Smooth muscle cell (in vitro differentiated cells): ENCODE results near the gene PRKRIP1. TPM values are rescaled to one million over a fixed set of nuclear protein-coding genes. Genes with fewer than 3 reads are reported as not detected.
"Not testable (repeated sequence)": the region's sequence is repeated elsewhere in the genome, so short reads cannot be mapped to it uniquely, and the experiment has no call there.

Source experiments
- DNase-seq: peaks from one replicate; lab custom pipeline; 2025; ENCODE audit not compliant: unreplicated experiment; lab: John Stamatoyannopoulos, UW
- H2AFZ ChIP-seq: fragments of 200-600 bp; sonication (generic); 2 replicates; pipeline ENCODE4 v1.6.0; 2016; ENCODE audit warnings: antibody characterized with exemption, low read depth, mild to moderate bottlenecking
- H3F3A ChIP-seq: fragments of 200-600 bp; sonication (generic); 2 replicates; pipeline ENCODE4 v1.6.0; 2017; ENCODE audit warnings: antibody characterized with exemption, low read depth
- H3K27ac ChIP-seq: fragments of 200-600 bp; sonication (generic); 2 replicates; pipeline ENCODE4 v1.5.1; 2016; ENCODE audit warnings: low read depth, mild to moderate bottlenecking
- H3K27me3 ChIP-seq: fragments of 200-600 bp; sonication (generic); 2 replicates; pipeline ENCODE4 v1.6.1; 2016; ENCODE audit warnings: low read depth, mild to moderate bottlenecking
- H3K36me3 ChIP-seq: fragments of 200-600 bp; sonication (generic); 2 replicates; pipeline ENCODE4 v1.5.1; 2016; ENCODE audit warnings: low read depth
- H3K4me1 ChIP-seq: fragments of 200-600 bp; sonication (generic); 2 replicates; pipeline ENCODE4 v1.5.1; 2016; ENCODE audit warnings: low read depth
- H3K4me2 ChIP-seq: fragments of 200-600 bp; sonication (generic); 2 replicates; pipeline ENCODE4 v1.6.0; 2016; ENCODE audit warnings: mild to moderate bottlenecking
- H3K4me3 ChIP-seq: fragments of 200-600 bp; sonication (generic); 2 replicates; pipeline ENCODE4 v1.5.1; 2016; ENCODE audit warnings: mild to moderate bottlenecking
- H3K79me2 ChIP-seq: fragments of 200-600 bp; sonication (generic); 2 replicates; pipeline ENCODE4 v1.6.0; 2016; ENCODE audit warnings: low read depth, mild to moderate bottlenecking
- H3K9ac ChIP-seq: fragments of 200-600 bp; sonication (generic); 2 replicates; pipeline ENCODE4 v1.6.0; 2016; ENCODE audit warnings: low read depth
- H3K9me3 ChIP-seq: fragments of 200-600 bp; sonication (generic); replicated peaks from 2 replicates; pipeline ENCODE4 v1.5.1; 2016; ENCODE audit warnings: low read depth
- H4K20me1 ChIP-seq: fragments of 200-600 bp; sonication (generic); 2 replicates; pipeline ENCODE4 v1.6.0; 2016; ENCODE audit warnings: low read depth
- WGBS: methylation state at CpG from one replicate; pipeline ENCODE4 v1.1.7; 2016; ENCODE audit warnings: low lambda C conversion rate; 5-methylcytosine and 5-hydroxymethylcytosine counted together
- polyA plus RNA-seq: library from polyadenylated mRNA; unstranded; fragments of >200 nt; fragmentation: Nextera tagmentation; extraction: Ambion mirVana; gene quantifications from 2 replicates; pipeline ENCODE4 v1.2.1, GENCODE V29; 2016
- total RNA-seq: library from RNA; depleted of rRNA; stranded (reverse); fragments of >200 nt; gene quantifications from 2 replicates; pipeline ENCODE4 v1.2.3, GENCODE V29; 2014
- TF ChIP-seq, protein P1 (sequence below): fragments of 200-600 bp; sonication (generic); IDR thresholded peaks from 2 replicates; pipeline ENCODE4 v1.5.1; 2017; ENCODE audit warnings: borderline replicate concordance, mild to moderate bottlenecking, antibody characterized with exemption; ENCODE audit not compliant: insufficient read depth, poor library complexity, severe bottlenecking

Gene PRKRIP1
- total and polyA plus RNA-seq, 2 experiments from 2014 or later: 14.3 to 34.5 TPM

DNA sequence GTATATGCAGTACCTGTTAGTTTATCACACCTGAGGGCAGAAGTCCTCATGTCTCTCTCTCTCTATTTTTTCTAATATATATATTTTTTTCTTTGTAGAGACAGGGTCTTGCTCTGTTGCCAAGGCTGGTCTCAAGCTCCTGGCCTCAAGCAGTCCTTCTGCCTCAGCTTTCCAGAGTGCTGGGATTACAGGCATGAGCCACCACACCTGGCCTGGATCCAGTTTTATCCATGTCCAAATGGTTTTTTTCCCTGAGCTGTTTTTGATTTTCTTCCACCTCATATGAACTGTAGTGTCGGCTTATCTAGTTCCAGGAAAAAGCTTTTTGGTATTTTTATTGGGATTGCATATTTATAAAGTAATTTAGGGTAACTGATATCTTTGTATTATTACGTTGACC lies 23.4 kb upstream of the PRKRIP1 start:
- DNase-seq, H3K4me2 ChIP-seq, H3K9me3 ChIP-seq, H3F3A ChIP-seq, H3K36me3 ChIP-seq, H3K4me1 ChIP-seq, H3K4me3 ChIP-seq, H3K9ac ChIP-seq, H3K27ac ChIP-seq, H2AFZ ChIP-seq, H3K27me3 ChIP-seq: not testable (repeated sequence)
- peaks cover 44% of the 10 kb centered on the region for H4K20me1 ChIP-seq
- WGBS: 100% methylated on average over 2 of the region's 2 CpGs
- H3K79me2 ChIP-seq: peaks cover 39% of the 10 kb centered on the region

DNA sequence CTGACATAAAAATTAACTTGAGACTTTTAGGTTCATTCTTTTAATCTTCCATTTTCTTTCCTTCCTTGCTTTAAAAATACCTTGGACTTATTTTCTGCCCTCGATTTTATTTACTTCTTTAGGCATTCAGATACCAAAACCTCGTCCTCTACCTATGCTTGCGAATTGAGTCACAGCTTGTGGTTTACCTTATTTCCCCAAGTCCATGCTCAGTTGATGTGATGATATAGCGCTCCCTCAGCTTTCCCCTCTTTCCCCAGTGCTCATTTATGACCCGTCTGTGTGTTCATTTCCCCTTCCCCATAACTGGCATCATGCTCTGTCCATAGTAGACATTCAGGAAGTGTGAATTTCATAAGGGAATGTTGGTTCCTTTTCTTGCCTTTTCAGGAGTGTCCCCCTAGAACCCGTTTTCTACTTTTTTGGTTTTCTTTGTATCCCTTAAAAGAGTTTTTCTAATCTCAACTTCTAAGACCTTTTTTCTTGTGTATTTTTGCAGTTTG lies 19.1 kb upstream of the PRKRIP1 start:
- no peaks in the 10 kb centered on the region for H3F3A ChIP-seq
- H3K4me2 ChIP-seq: no peak overlapping the region
- H2AFZ ChIP-seq: no peak overlapping the region

DNA sequence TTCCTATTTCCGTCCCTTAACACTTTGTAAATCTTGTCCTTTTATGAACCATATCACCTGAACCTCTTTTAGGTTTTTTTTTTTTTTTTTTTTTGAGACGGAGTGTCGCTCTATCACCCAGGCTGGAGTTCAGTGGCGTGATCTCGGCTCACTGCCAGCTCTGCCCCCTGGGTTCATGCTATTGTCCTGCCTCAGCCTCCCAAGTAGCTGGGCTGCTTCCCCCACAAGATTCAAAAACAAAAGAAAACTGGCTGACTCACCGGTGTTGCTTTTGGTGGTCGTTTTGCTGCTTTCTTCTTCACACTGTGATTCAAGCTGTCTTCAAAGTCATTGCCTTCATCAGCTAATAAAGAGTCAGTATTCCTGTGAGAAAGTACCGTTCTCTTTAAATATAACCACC lies 15.3 kb upstream of the PRKRIP1 start:
- not testable (repeated sequence) for H4K20me1 ChIP-seq, H3K27ac ChIP-seq, H3K4me3 ChIP-seq, H3K27me3 ChIP-seq, H3F3A ChIP-seq, H3K4me1 ChIP-seq, H3K9me3 ChIP-seq, H2AFZ ChIP-seq, H3K79me2 ChIP-seq, H3K9ac ChIP-seq, DNase-seq, H3K4me2 ChIP-seq
- peaks cover 11% of the 10 kb centered on the region for H3K36me3 ChIP-seq
- WGBS: 78% methylated on average over 8 of the region's 8 CpGs

More for the DNA sequence above, 19.1 kb upstream of the PRKRIP1 start:
- Histone ChIP-seq H3K4me1 (no peaks in the 10 kb centered on the region), H3K79me2 (peaks cover 19% of the 10 kb centered on the region), H3K27me3 (no peaks in the 10 kb centered on the region), H3K36me3 (peaks cover 11% of the 10 kb centered on the region), H3K4me3 (no peak overlapping the region), H3K9me3 (no peaks in the 10 kb centered on the region), H3K9ac (no peak overlapping the region), H3K27ac (no peak overlapping the region), H4K20me1 (peaks cover 28% of the 10 kb centered on the region)
- WGBS: 97% methylated on average over 6 of the region's 6 CpGs
- DNase-seq: no peak
- TF ChIP-seq, protein P1, sequence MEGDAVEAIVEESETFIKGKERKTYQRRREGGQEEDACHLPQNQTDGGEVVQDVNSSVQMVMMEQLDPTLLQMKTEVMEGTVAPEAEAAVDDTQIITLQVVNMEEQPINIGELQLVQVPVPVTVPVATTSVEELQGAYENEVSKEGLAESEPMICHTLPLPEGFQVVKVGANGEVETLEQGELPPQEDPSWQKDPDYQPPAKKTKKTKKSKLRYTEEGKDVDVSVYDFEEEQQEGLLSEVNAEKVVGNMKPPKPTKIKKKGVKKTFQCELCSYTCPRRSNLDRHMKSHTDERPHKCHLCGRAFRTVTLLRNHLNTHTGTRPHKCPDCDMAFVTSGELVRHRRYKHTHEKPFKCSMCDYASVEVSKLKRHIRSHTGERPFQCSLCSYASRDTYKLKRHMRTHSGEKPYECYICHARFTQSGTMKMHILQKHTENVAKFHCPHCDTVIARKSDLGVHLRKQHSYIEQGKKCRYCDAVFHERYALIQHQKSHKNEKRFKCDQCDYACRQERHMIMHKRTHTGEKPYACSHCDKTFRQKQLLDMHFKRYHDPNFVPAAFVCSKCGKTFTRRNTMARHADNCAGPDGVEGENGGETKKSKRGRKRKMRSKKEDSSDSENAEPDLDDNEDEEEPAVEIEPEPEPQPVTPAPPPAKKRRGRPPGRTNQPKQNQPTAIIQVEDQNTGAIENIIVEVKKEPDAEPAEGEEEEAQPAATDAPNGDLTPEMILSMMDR: no peak

DNA sequence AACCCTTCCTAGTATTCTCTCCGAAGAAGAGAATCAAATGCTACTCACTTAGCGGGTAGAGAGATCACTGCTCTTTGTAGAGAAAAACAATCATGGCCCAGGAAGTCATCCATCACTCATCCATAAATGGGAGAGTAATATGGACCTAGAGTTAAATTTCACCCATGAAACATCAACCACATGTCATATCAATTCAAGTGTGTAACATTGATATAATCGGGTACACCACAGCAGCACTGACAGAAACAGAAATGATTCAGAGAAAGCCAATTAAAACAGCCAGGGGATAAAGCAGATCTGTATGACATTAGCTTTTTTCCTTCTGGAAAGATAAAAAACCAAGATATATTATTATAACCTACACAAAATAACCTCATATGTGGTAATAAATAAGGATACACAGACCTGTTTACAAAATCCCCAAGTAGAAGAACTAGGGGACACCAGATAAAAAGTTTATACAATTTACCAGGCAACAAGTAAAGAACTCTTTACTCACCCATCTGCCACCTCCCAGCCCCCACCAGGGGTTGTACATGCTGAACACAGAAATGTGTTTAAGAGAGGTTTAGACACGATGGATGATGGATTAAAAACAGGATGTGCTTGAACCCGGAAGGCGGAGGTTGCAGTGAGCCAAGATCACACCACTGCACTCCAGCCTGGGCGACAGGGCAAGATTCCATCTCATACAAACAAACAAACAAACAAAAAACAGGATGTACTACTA lies 14.3 kb upstream of the PRKRIP1 start:
- WGBS: 96% methylated on average over 7 of the region's 7 CpGs
- not testable (repeated sequence) for H3K4me1 ChIP-seq, H4K20me1 ChIP-seq, DNase-seq, H3K79me2 ChIP-seq, H3K27ac ChIP-seq, H3K9ac ChIP-seq, H3K4me2 ChIP-seq, H3K27me3 ChIP-seq, H3F3A ChIP-seq, H3K9me3 ChIP-seq, H3K4me3 ChIP-seq, H2AFZ ChIP-seq
- H3K36me3 ChIP-seq: peaks cover 11% of the 10 kb centered on the region

DNA sequence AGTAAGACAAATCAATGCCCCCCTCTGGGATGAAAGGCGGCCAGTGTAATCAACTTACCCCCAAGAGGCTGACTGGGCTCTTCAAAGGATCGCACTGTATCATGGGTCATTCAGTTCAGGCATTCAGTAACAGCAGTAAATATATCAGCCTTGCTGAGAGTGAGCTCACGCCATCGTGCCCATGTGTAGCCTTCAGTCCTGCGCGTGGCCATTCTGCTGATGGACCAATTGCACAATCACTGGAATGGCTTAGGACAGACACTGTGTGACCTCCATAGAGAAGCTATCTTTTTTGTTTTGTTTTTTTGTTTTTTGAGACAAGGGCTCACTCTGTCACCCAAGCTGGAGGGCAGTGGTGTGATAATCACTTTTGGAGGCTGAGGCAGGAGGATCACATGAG lies 9.1 kb upstream of the PRKRIP1 start:
- no peaks in the 10 kb centered on the region for H3F3A ChIP-seq
- no peak overlapping the region for H2AFZ ChIP-seq
- no peak overlapping the region for H3K27ac ChIP-seq
- TF ChIP-seq, protein P1: no peak
- 97% methylated on average over 6 of the region's 6 CpGs for WGBS
- H3K4me2 ChIP-seq: no peak overlapping the region
- no peaks in the 10 kb centered on the region for H3K79me2 ChIP-seq
- H3K4me1 ChIP-seq: no peaks in the 10 kb centered on the region
- H3K27me3 ChIP-seq: no peaks in the 10 kb centered on the region
- H4K20me1 ChIP-seq: peaks cover 12% of the 10 kb centered on the region
- no peaks in the 10 kb centered on the region for H3K36me3 ChIP-seq
- H3K9ac ChIP-seq: no peak overlapping the region
- no peak overlapping the region for H3K4me3 ChIP-seq
- no peak for DNase-seq
- H3K9me3 ChIP-seq: no peaks in the 10 kb centered on the region
